HepG2 (cell line): ENCODE data around the gene TMOD3. TPM values are rescaled to one million over a fixed set of nuclear protein-coding genes. Genes with fewer than 3 reads are reported as not detected.

ENCODE experiments used
- ATAC-seq: fragments of 200-7000 bp; cut with Tn5 transposase; 3 replicates; pipeline ENCODE4 v1.9.1; 2020; ENCODE audit warnings: mild to moderate bottlenecking, moderate library complexity
- BruUV-seq: library from RNA; stranded (reverse); fragments of 400-500 nt; replicated peaks from 2 replicates; lab custom pipeline; 2021; lab: Mats Ljungman, UMichigan
- CTCF ChIA-PET: fragments of 300-600 bp; formaldehyde crosslinking; extraction: SDS; loops from one replicate; lab custom pipeline; 2021; ENCODE audit warnings: low total read pairs, inconsistent platforms, low intra/inter-chr PET ratio; lab: Yijun Ruan, JAX
- POLR2A ChIA-PET: fragments of 350-600 bp; sonication (Branson Sonifier 250); formaldehyde crosslinking; loops from one replicate; lab custom pipeline; 2020; ENCODE audit warnings: antibody characterized with exemption, inconsistent platforms; lab: Yijun Ruan, JAX
- DNase-seq: peaks from one replicate; pipeline ENCODE4 v3.0.0-alpha.2; 2015; ENCODE audit warnings: low spot score
- FAIRE-seq: peaks from 3 replicates; lab custom pipeline; 2011; peaks lifted over from hg19 to GRCh38; lab: Jason Lieb, UNC
- H2AFZ ChIP-seq: one replicate; pipeline ENCODE4 v1.6.1; 2011; ENCODE audit warnings: low read length, inconsistent platforms
- H3K27ac ChIP-seq: fragments of 300-600 bp; 3 replicates; pipeline ENCODE4 v1.8.0; 2011; ENCODE audit warnings: mixed run types, mild to moderate bottlenecking, mixed read lengths, low read length, inconsistent platforms; ENCODE audit not compliant: insufficient read depth; ENCODE audit errors: extremely low read length
- H3K27me3 ChIP-seq, 2 experiments: fragments of 200-600 bp in 1 of 2; 2 replicates in 1 of 2; 3 replicates in 1 of 2; pipeline versions ENCODE4 v1.6.0 to v1.8.0; 2011; ENCODE audit warnings: low read length in 2 of 2, mild to moderate bottlenecking in 2 of 2, moderate library complexity in 2 of 2, inconsistent platforms in 1 of 2; ENCODE audit not compliant: insufficient read depth in 2 of 2, control insufficient read depth in 1 of 2
- H3K36me3 ChIP-seq, 2 experiments: fragments of 200-600 bp in 1 of 2; replicated peaks in 1 of 2; 2 replicates in 1 of 2; 3 replicates in 1 of 2; pipeline versions ENCODE4 v1.5.1 to v1.8.0; 2011; ENCODE audit warnings: low read length in 2 of 2, inconsistent platforms in 1 of 2; ENCODE audit not compliant: insufficient read depth in 2 of 2, control insufficient read depth in 1 of 2
- H3K4me1 ChIP-seq: 2 replicates; pipeline ENCODE4 v1.5.1; 2012; ENCODE audit warnings: low read length, inconsistent platforms; ENCODE audit not compliant: insufficient read depth
- H3K4me2 ChIP-seq: 2 replicates; pipeline ENCODE4 v1.6.0; 2011; ENCODE audit warnings: low read depth, low read length, inconsistent platforms
- H3K4me3 ChIP-seq, 3 experiments: fragments of 200-600 bp in 1 of 3; sonication (generic), shearing (Covaris generic) in 1 of 3; replicated peaks in 1 of 3; 2 replicates each; pipeline ENCODE4 v1.5.1; 2011 to 2016; ENCODE audit warnings: low read length in 3 of 3, inconsistent platforms in 2 of 3, low read depth in 2 of 3, mild to moderate bottlenecking in 2 of 3, control low read depth in 1 of 3, mixed read lengths in 1 of 3; ENCODE audit not compliant: insufficient read depth in 1 of 3
- H3K79me2 ChIP-seq: one replicate; pipeline ENCODE4 v1.6.1; 2011; ENCODE audit warnings: low read length, inconsistent platforms; ENCODE audit not compliant: insufficient read depth
- H3K9ac ChIP-seq: 2 replicates; pipeline ENCODE4 v1.6.0; 2011; ENCODE audit warnings: mild to moderate bottlenecking, low read depth, low read length, inconsistent platforms; ENCODE audit not compliant: insufficient read depth
- H3K9me3 ChIP-seq: 2 replicates; pipeline ENCODE4 v1.5.1; 2012; ENCODE audit warnings: mild to moderate bottlenecking, low read length
- H4K20me1 ChIP-seq: 2 replicates; pipeline ENCODE4 v1.6.0; 2011; ENCODE audit warnings: inconsistent platforms, mild to moderate bottlenecking, low read length, moderate library complexity; ENCODE audit not compliant: insufficient read depth
- TOPORS ChIP-seq: sonication (generic); formaldehyde crosslinking; IDR thresholded peaks from 2 replicates; pipeline ENCODE4 v1.8.0; 2023; ENCODE audit warnings: mild to moderate bottlenecking, missing genetic modification reagents
- WIZ ChIP-seq: sonication (generic); formaldehyde crosslinking; IDR thresholded peaks from 2 replicates; pipeline ENCODE4 v1.5.1; 2020; ENCODE audit warnings: mild to moderate bottlenecking, missing genetic modification reagents
- ZIK1 ChIP-seq: sonication (generic); formaldehyde crosslinking; IDR thresholded peaks from 2 replicates; pipeline ENCODE4 v1.5.0; 2020; ENCODE audit warnings: mild to moderate bottlenecking, low read depth, missing genetic modification reagents, borderline replicate concordance
- ZKSCAN1 ChIP-seq: fragments of 150-350 bp; IDR thresholded peaks from 2 replicates; pipeline ENCODE4 v1.6.1; 2014; ENCODE audit warnings: low read length
- WGBS: methylation state at CpG from one replicate; pipeline ENCODE4 v1.1.6; 2017; ENCODE audit warnings: low lambda C conversion rate; 5-methylcytosine and 5-hydroxymethylcytosine counted together
- in situ Hi-C: cut with HindIII; loops from 2 replicates; pipeline ENCODE4 v1.10.0; 2017; ENCODE audit warnings: low pct_unique_long_range_greater_than_20kb; ENCODE audit not compliant: extremely low pct_ligation_motif_present
- intact Hi-C: fragments of 100-400 bp; cut with micrococcal nuclease; formaldehyde crosslinking; loops from one replicate; pipeline ENCODE4 v1.10.0; 2022; ENCODE audit not compliant: unreplicated experiment
- polyA plus RNA-seq, 8 experiments: library from polyadenylated mRNA; depleted of rRNA in 3 of 8; stranded (reverse) in 7 of 8; unstranded in 1 of 8; fragments of >200 nt; fragmentation: Illumina TruSeq in 4 of 8; extraction: Trizol in 4 of 8; gene quantifications; 2 replicates each; pipeline versions ENCODE4 v1.2.1 to v1.2.3, GENCODE V29; 2011 to 2016; ENCODE audit warnings: low read depth in 4 of 8, missing spikeins in 1 of 8, mixed read lengths in 1 of 8; ENCODE audit not compliant: insufficient read depth in 1 of 8
- total RNA-seq, 5 experiments: library from RNA; depleted of rRNA; stranded (reverse); fragments of >200 nt; fragmentation: Illumina TruSeq; extraction: Trizol; gene quantifications; 2 replicates each; pipeline ENCODE4 v1.2.3, GENCODE V29; 2016; ENCODE audit warnings: low read depth in 1 of 5
- TF ChIP-seq, protein P1 (sequence below): sonication (generic); formaldehyde crosslinking; IDR thresholded peaks from 2 replicates; pipeline ENCODE4 v1.5.0; 2020; ENCODE audit warnings: mild to moderate bottlenecking, missing genetic modification reagents, borderline replicate concordance
- TF ChIP-seq, protein P2 (sequence below): sonication (generic); formaldehyde crosslinking; IDR thresholded peaks from 2 replicates; pipeline ENCODE4 v1.8.0; 2022; ENCODE audit warnings: missing genetic modification reagents, mild to moderate bottlenecking, inconsistent platforms, borderline replicate concordance

TMOD3 gene
- total and polyA plus RNA-seq, 2 of the 13 experiments (the other 11 are each of a cell fraction or from before 2014, with no cell fraction given) = 5.1 to 23.2 TPM

DNA sequence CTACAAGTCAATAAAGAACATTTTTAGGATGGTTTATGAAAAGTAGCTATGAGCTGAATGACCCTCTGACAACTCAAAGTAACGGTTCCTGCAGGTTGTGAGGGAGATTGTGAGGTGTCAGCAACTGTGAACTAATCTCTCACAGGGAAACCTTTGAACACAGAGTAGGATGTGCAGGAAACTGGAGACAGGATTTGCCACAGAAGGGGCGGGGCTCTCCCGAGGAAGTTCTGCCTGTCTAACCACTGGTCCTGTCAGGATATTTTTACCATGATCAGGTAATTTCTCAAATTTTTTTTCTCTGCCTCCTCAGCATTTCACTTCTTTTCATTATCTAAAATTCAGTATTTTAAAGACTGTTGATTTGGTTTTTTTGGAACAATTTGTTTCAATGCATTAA, 108.8 kb downstream of the TMOD3 start:
- H3K79me2 ChIP-seq = no peaks in the 10 kb centered on the region
- in situ Hi-C loops = no loop called here
- no peak overlapping the region for H2AFZ ChIP-seq
- no peak for FAIRE-seq
- no peak overlapping the region for H3K9ac ChIP-seq
- BruUV-seq = no TSS peak
- H4K20me1 ChIP-seq = peaks cover 9% of the 10 kb centered on the region; the same call in 1 of the 2 replicates
- DNase-seq = no peak
- no peaks in the 10 kb centered on the region for H3K27me3 ChIP-seq
- ChIA-PET POLR2A (no interaction called here), CTCF (no interaction called here)
- intact Hi-C loops = no loop called here
- TF ChIP-seq, protein P1, sequence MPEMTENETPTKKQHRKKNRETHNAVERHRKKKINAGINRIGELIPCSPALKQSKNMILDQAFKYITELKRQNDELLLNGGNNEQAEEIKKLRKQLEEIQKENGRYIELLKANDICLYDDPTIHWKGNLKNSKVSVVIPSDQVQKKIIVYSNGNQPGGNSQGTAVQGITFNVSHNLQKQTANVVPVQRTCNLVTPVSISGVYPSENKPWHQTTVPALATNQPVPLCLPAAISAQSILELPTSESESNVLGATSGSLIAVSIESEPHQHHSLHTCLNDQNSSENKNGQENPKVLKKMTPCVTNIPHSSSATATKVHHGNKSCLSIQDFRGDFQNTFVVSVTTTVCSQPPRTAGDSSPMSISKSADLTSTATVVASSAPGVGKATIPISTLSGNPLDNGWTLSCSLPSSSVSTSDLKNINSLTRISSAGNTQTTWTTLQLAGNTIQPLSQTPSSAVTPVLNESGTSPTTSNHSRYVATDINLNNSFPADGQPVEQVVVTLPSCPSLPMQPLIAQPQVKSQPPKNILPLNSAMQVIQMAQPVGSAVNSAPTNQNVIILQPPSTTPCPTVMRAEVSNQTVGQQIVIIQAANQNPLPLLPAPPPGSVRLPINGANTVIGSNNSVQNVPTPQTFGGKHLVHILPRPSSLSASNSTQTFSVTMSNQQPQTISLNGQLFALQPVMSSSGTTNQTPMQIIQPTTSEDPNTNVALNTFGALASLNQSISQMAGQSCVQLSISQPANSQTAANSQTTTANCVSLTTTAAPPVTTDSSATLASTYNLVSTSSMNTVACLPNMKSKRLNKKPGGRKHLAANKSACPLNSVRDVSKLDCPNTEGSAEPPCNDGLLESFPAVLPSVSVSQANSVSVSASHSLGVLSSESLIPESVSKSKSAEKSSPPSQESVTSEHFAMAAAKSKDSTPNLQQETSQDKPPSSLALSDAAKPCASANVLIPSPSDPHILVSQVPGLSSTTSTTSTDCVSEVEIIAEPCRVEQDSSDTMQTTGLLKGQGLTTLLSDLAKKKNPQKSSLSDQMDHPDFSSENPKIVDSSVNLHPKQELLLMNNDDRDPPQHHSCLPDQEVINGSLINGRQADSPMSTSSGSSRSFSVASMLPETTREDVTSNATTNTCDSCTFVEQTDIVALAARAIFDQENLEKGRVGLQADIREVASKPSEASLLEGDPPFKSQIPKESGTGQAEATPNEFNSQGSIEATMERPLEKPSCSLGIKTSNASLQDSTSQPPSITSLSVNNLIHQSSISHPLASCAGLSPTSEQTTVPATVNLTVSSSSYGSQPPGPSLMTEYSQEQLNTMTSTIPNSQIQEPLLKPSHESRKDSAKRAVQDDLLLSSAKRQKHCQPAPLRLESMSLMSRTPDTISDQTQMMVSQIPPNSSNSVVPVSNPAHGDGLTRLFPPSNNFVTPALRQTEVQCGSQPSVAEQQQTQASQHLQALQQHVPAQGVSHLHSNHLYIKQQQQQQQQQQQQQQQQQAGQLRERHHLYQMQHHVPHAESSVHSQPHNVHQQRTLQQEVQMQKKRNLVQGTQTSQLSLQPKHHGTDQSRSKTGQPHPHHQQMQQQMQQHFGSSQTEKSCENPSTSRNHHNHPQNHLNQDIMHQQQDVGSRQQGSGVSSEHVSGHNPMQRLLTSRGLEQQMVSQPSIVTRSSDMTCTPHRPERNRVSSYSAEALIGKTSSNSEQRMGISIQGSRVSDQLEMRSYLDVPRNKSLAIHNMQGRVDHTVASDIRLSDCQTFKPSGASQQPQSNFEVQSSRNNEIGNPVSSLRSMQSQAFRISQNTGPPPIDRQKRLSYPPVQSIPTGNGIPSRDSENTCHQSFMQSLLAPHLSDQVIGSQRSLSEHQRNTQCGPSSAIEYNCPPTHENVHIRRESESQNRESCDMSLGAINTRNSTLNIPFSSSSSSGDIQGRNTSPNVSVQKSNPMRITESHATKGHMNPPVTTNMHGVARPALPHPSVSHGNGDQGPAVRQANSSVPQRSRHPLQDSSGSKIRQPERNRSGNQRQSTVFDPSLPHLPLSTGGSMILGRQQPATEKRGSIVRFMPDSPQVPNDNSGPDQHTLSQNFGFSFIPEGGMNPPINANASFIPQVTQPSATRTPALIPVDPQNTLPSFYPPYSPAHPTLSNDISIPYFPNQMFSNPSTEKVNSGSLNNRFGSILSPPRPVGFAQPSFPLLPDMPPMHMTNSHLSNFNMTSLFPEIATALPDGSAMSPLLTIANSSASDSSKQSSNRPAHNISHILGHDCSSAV (CRISPR knock-in tag) = no peak
- TF ChIP-seq TOPORS (CRISPR knock-in tag) (no peak), WIZ (CRISPR knock-in tag) (no peak), ZKSCAN1 (no peak), ZIK1 (CRISPR knock-in tag) (no peak)
- TF ChIP-seq, protein P2, sequence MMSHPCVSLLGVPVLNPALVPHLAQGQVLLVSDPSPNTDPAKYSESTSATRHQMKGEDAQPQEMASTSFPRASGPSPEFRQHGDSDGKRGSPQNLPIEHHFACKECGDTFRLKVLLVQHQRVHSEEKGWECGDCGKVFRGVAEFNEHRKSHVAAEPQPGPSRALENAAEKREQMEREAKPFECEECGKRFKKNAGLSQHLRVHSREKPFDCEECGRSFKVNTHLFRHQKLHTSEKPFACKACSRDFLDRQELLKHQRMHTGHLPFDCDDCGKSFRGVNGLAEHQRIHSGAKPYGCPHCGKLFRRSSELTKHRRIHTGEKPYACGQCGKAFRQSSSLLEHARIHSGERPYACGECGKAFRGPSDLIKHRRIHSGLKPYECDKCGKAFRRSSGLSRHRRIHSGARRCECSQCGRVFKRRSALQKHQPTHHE = no peak
- TF ChIP-seq, all 625 proteins: peak for 0
- Histone ChIP-seq H3K27ac (no peak overlapping the region), H3K4me1 (0 out of 2 replicates have a peak, but pooled peaks cover 8% of the 10 kb centered on the region), H3K4me3 (no peak overlapping the region), H3K9me3 (no peaks in the 10 kb centered on the region), H3K36me3 (peaks cover 9 to 50% of the 10 kb centered on the region in 2 experiments), H3K4me2 (no peak overlapping the region)
- WGBS = 86% methylated on average over 3 of the region's 3 CpGs
- ATAC-seq = no peak
